Psoas muscle (tissue), 8 donors: Measurements from ENCODE around the gene PTPRF. TPM values are rescaled to one million over a fixed set of nuclear protein-coding genes. Genes with fewer than 3 reads are reported as not detected.

ENCODE experiments used
- ATAC-seq, 4 donors: fragments of 200-7000 bp; cut with Tn5 transposase; one replicate each; pipeline ENCODE4 v1.9.1; 2020; ENCODE audit warnings: moderate library complexity in 3 of 4, mild to moderate bottlenecking in 2 of 4
- DNase-seq, 2 donors: peaks; one replicate each; pipeline ENCODE4 v3.0.0-alpha.2; 2020
- H3K27ac ChIP-seq: fragments of 200-600 bp; one replicate; pipeline ENCODE4 v1.8.0; 2022
- H3K27me3 ChIP-seq, 3 donors: fragments of 200-600 bp in 1 of 3; one replicate each; pipeline versions ENCODE4 v1.6.1 to v1.8.0; 2013 to 2022; ENCODE audit warnings: low read length in 2 of 3, mild to moderate bottlenecking in 2 of 3, moderate library complexity in 1 of 3; ENCODE audit not compliant: insufficient read depth in 3 of 3
- H3K36me3 ChIP-seq, 2 donors: fragments of 200-600 bp in 1 of 2; one replicate each; pipeline versions ENCODE4 v1.6.1 to v1.8.0; 2013 to 2022; ENCODE audit warnings: low read depth in 1 of 2, mild to moderate bottlenecking in 1 of 2, moderate library complexity in 1 of 2; ENCODE audit not compliant: insufficient read depth in 1 of 2
- H3K4me1 ChIP-seq: fragments of 200-600 bp; one replicate; pipeline ENCODE4 v1.8.0; 2022
- H3K4me3 ChIP-seq: fragments of 200-600 bp; one replicate; pipeline ENCODE4 v1.8.0; 2022; ENCODE audit warnings: mild to moderate bottlenecking
- H3K9me3 ChIP-seq: fragments of 200-600 bp; one replicate; pipeline ENCODE4 v1.8.0; 2022
- WGBS, 3 donors: extraction: QIAGEN DNeasy Blood & Tissue Kit; methylation state at CpG; one replicate each; pipeline versions ENCODE4 v1.1.6 to v1.1.7; 2013; 5-methylcytosine and 5-hydroxymethylcytosine counted together
- intact Hi-C, 2 donors: fragments of 100-400 bp; cut with DNase I; formaldehyde crosslinking; loops; one replicate each; pipeline versions ENCODE4 v1.11.0 to v1.14.2; 2022
- polyA plus RNA-seq, 3 donors: library from polyadenylated mRNA; stranded (reverse); fragments of 200-250 nt; gene quantifications; one replicate each; pipeline ENCODE4 v1.2.3, GENCODE V29; 2013
- total RNA-seq, 4 donors: library from RNA; stranded (reverse); fragmentation: NEBNext Ultra II Directional in 2 of 4; extraction: Animal tissue kit (Norgen Biotek cat#: 25700) in 2 of 4; gene quantifications; one replicate each; pipeline versions ENCODE4 v1.2.1 to v1.2.4, GENCODE V29; 2021 to 2023
- TF ChIP-seq, protein P1 (sequence below): fragments of 200-600 bp; IDR thresholded peaks from one replicate; pipeline ENCODE4 v1.8.0; 2022; ENCODE audit warnings: antibody characterized with exemption
- donor health status: healthy with polysubstance abuse.
- donor health status: DM: no; HTN: no; CAD: no; lungs with moderate emphysema.
- donor health status: Bipolar disorder and iron deficiency.
- donor health status: healthy.
- donor health status: DM: yes; HTN: yes; CAD: no.
- donor health status: DM: no; HTN: no; CAD: no.
- donor health status: DM: no; HTN: no; CAD: no.
- donor health status: DM: yes; HTN: yes; CAD: no.

The PTPRF gene
- total and polyA plus RNA-seq, 7 donors, result 0.65 to 8.9 (median 1.9) TPM

DNA sequence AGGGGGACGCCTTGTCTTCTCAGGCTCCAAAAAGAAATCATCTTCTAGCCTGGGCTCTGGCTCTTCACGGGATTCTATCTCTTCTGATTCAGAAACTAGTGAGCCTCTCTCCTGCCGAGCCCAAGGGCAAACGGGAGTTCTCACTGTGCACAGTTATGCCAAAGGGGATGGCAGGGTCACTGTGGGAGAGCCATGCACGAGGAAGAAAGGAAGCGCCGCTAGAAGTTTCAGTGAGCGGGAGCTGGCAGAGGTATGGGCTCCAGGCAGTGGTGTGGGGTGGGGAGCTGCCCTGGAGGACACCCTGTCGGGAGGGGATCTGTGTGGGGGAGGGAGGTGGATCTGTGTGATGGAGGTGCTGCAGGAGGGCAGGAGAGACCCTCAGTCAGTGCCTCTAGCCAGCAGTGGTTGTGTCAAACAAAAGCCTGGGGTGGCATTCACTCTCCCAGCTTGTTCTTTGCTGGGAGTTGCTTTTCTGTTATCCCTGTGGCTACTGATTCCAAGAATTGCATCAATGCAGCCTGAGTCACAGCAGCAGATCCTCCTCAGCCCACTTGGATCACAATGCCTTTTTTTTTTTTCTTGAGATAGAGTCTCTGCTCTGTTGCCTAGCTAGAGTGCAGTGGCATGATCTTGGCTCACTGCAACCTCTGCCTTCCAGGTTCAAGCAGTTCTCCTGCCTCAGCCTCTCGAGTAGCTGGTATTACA, 141.1 kb downstream of the PTPRF start:
- H3K27ac ChIP-seq, result no peak overlapping the region
- peaks cover 7% of the 10 kb centered on the region for H3K4me1 ChIP-seq
- TF ChIP-seq, protein P1, sequence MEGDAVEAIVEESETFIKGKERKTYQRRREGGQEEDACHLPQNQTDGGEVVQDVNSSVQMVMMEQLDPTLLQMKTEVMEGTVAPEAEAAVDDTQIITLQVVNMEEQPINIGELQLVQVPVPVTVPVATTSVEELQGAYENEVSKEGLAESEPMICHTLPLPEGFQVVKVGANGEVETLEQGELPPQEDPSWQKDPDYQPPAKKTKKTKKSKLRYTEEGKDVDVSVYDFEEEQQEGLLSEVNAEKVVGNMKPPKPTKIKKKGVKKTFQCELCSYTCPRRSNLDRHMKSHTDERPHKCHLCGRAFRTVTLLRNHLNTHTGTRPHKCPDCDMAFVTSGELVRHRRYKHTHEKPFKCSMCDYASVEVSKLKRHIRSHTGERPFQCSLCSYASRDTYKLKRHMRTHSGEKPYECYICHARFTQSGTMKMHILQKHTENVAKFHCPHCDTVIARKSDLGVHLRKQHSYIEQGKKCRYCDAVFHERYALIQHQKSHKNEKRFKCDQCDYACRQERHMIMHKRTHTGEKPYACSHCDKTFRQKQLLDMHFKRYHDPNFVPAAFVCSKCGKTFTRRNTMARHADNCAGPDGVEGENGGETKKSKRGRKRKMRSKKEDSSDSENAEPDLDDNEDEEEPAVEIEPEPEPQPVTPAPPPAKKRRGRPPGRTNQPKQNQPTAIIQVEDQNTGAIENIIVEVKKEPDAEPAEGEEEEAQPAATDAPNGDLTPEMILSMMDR, result no peak
- H3K4me3 ChIP-seq, result no peak overlapping the region
- intact Hi-C loops, result loop anchor here in 1 of 2 donors (5.0 kb wide), 1 partner anchor 36 kb away; the partner anchor contains the start of gene ST3GAL3
- no peak for DNase-seq
- no peaks in the 10 kb centered on the region for H3K9me3 ChIP-seq
- 70 to 90% (median 86%) methylated on average over 10 of the region's 10 CpGs for WGBS, 3 donors
- no peaks in the 10 kb centered on the region for H3K27me3 ChIP-seq
- peaks cover 23 to 98% of the 10 kb centered on the region in 2 donors for H3K36me3 ChIP-seq
- peak in 3 of 4 donors; percentile 44 to 65 (median 51) for ATAC-seq

DNA sequence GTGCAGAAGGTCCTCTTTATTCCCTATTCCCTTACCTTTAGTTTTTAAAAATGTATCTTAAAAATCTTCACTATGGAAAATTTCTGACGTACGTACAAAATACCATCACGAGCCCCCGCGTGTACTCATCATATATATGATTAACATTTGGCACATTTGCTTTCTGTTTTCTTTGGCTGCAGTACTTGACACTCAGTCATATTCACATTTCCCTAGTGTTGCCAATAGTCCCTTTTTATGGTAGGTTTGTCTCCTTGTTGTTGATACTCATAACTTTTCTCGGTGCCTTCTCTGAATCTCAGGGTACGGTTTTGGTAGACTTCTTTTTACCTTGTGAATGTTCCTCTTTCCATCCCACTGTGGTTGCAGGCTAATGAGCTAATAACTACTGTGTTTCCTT, 142.6 kb downstream of the PTPRF start:
- intact Hi-C loops, result loop anchor here in 1 of 2 donors (5.0 kb wide), 1 partner anchor 34 kb away; the partner anchor contains the start of gene ST3GAL3
- WGBS, 3 donors, result 93 to 95% (median 93%) methylated on average over 7 of the region's 7 CpGs
- ATAC-seq, result no peak
- Histone ChIP-seq H3K36me3 (peaks cover 23 to 94% of the 10 kb centered on the region in 2 donors), H3K4me3 (no peak overlapping the region), H3K27me3 (no peaks in the 10 kb centered on the region), H3K9me3 (no peaks in the 10 kb centered on the region), H3K27ac (no peak overlapping the region), H3K4me1 (peaks cover 7% of the 10 kb centered on the region)
- DNase-seq, result no peak
- TF ChIP-seq, protein P1, result no peak

Other genes with a start within 250 kb of the PTPRF start
- gene C1orf210, start 245.3 kb upstream of the PTPRF start, total RNA-seq, result not detected
- gene C1orf210, start 245.3 kb upstream of the PTPRF start, polyA plus RNA-seq, result under 1 TPM in 1 of 3 donors, not detected in 2; 0.12 TPM
- 10 to 100 TPM in 2 of 4 donors, 1 to 10 TPM in 2; 8.2 to 29.7 (median 14.7) TPM for gene TIE1, start 229.9 kb upstream of the PTPRF start, total RNA-seq
- 10 to 100 TPM in 2 of 3 donors, 1 to 10 TPM in 1; 9.2 to 19.7 (median 10.9) TPM for gene TIE1, start 229.9 kb upstream of the PTPRF start, polyA plus RNA-seq
- gene MPL, start 193.1 kb upstream of the PTPRF start, total RNA-seq, result under 1 TPM in 1 of 4 donors, not detected in 3; 0.11 TPM
- under 1 TPM in 1 of 3 donors, not detected in 2; 0.01 TPM for gene MPL, start 193.1 kb upstream of the PTPRF start, polyA plus RNA-seq
- gene CDC20, start 171.9 kb upstream of the PTPRF start, total RNA-seq, result under 1 TPM in 2 of 4 donors, not detected in 2; 0.25 to 0.36 TPM
- 1 to 10 TPM; 1.1 to 1.9 (median 1.6) TPM for gene CDC20, start 171.9 kb upstream of the PTPRF start, polyA plus RNA-seq
- 10 to 100 TPM; 15.9 to 19.2 (median 17.6) TPM for gene ELOVL1, start 162.9 kb upstream of the PTPRF start, total RNA-seq
- 10 to 100 TPM; 28.1 to 68.1 (median 39.2) TPM for gene ELOVL1, start 162.9 kb upstream of the PTPRF start, polyA plus RNA-seq
- 10 to 100 TPM; 15.4 to 18.2 (median 17.2) TPM for gene MED8, start 141.1 kb upstream of the PTPRF start, total RNA-seq
- 10 to 100 TPM; 22.3 to 44.5 (median 27.4) TPM for gene MED8, start 141.1 kb upstream of the PTPRF start, polyA plus RNA-seq
- gene SZT2, start 141.0 kb upstream of the PTPRF start, total RNA-seq, result 10 to 100 TPM; 14.2 to 24.7 (median 19.9) TPM
- gene SZT2, start 141.0 kb upstream of the PTPRF start, polyA plus RNA-seq, result 10 to 100 TPM in 2 of 3 donors, 1 to 10 TPM in 1; 5.9 to 17.9 (median 10.3) TPM
- 10 to 100 TPM in 3 of 4 donors, 1 to 10 TPM in 1; 8.6 to 21.4 (median 13.2) TPM for gene HYI, start 77.0 kb upstream of the PTPRF start, total RNA-seq
- 10 to 100 TPM in 1 of 3 donors, 1 to 10 TPM in 2; 7.4 to 12.5 (median 9.9) TPM for gene HYI, start 77.0 kb upstream of the PTPRF start, polyA plus RNA-seq
- gene KDM4A, start 119.3 kb downstream of the PTPRF start, total RNA-seq, result 10 to 100 TPM; 10.4 to 15.5 (median 13.7) TPM
- 10 to 100 TPM in 1 of 3 donors, 1 to 10 TPM in 2; 3.9 to 12.8 (median 4.5) TPM for gene KDM4A, start 119.3 kb downstream of the PTPRF start, polyA plus RNA-seq
- 10 to 100 TPM; 34.7 to 53.2 (median 45.0) TPM for gene ST3GAL3, start 176.7 kb downstream of the PTPRF start, total RNA-seq
- 10 to 100 TPM; 22.2 to 49.0 (median 44.5) TPM for gene ST3GAL3, start 176.7 kb downstream of the PTPRF start, polyA plus RNA-seq